GM23338 (cell line): ENCODE measurements around the gene ANO10. TPM values are rescaled to one million over a fixed set of nuclear protein-coding genes. Genes with fewer than 3 reads are reported as not detected.

Source experiments
- ATAC-seq: fragments of 200-7000 bp; cut with Tn5 transposase; 3 replicates; pipeline ENCODE4 v1.9.1; 2020
- DNase-seq: peaks from one replicate; pipeline ENCODE4 v3.0.0-alpha.2; 2015; ENCODE audit warnings: low spot score
- H2AFZ ChIP-seq: fragments of 200-600 bp; sonication (generic); 2 replicates; pipeline ENCODE4 v1.8.0; 2016; ENCODE audit warnings: antibody characterized with exemption, mild to moderate bottlenecking, moderate library complexity
- H3F3A ChIP-seq: fragments of 200-600 bp; sonication (generic); replicated peaks from 2 replicates; pipeline ENCODE4 v1.8.0; 2017; ENCODE audit warnings: antibody characterized with exemption, mixed run types, low read depth
- H3K27ac ChIP-seq: fragments of 200-600 bp; sonication (generic); 2 replicates; pipeline ENCODE4 v1.6.1; 2016; ENCODE audit warnings: low read depth
- H3K27me3 ChIP-seq: fragments of 200-600 bp; sonication (generic); 2 replicates; pipeline ENCODE4 v1.8.0; 2016; ENCODE audit warnings: mild to moderate bottlenecking, mixed run types, moderate library complexity; ENCODE audit not compliant: insufficient read depth
- H3K36me3 ChIP-seq: fragments of 200-600 bp; sonication (generic); 2 replicates; pipeline ENCODE4 v1.8.0; 2016; ENCODE audit warnings: mild to moderate bottlenecking; ENCODE audit not compliant: insufficient read depth
- H3K4me1 ChIP-seq: fragments of 200-600 bp; sonication (generic); 2 replicates; pipeline ENCODE4 v1.8.0; 2016; ENCODE audit warnings: mild to moderate bottlenecking, moderate library complexity; ENCODE audit not compliant: insufficient read depth
- H3K4me2 ChIP-seq: fragments of 200-600 bp; sonication (generic); 2 replicates; pipeline ENCODE4 v1.7.1; 2017; ENCODE audit warnings: mixed run types
- H3K4me3 ChIP-seq: fragments of 200-600 bp; sonication (generic); 2 replicates; pipeline ENCODE4 v1.6.1; 2016; ENCODE audit warnings: mixed run types
- H3K79me2 ChIP-seq: fragments of 200-600 bp; sonication (generic); replicated peaks from 2 replicates; pipeline ENCODE4 v1.8.0; 2017; ENCODE audit warnings: mild to moderate bottlenecking; ENCODE audit not compliant: insufficient read depth
- H3K9me2 ChIP-seq: fragments of 200-600 bp; sonication (generic); 2 replicates; pipeline ENCODE4 v1.8.0; 2017; ENCODE audit not compliant: insufficient read depth
- H4K20me1 ChIP-seq: fragments of 200-600 bp; sonication (generic); replicated peaks from 2 replicates; pipeline ENCODE4 v1.8.0; 2017; ENCODE audit warnings: mild to moderate bottlenecking; ENCODE audit not compliant: insufficient read depth
- H3K27ac Mint-ChIP-seq: 2 replicates; pipeline ENCODE4 v1.8.0; 2020; ENCODE audit warnings: inconsistent platforms, mild to moderate bottlenecking, moderate library complexity, mixed read lengths
- H3K27me3 Mint-ChIP-seq: 3 replicates; pipeline ENCODE4 v1.8.0; 2022; ENCODE audit warnings: low read depth, mild to moderate bottlenecking, moderate library complexity, mixed read lengths, inconsistent platforms; ENCODE audit not compliant: insufficient read depth, poor library complexity
- H3K36me3 Mint-ChIP-seq: 3 replicates; pipeline ENCODE4 v1.8.0; 2021; ENCODE audit warnings: low read depth, mild to moderate bottlenecking, inconsistent platforms, moderate library complexity, mixed read lengths
- H3K4me1 Mint-ChIP-seq: 3 replicates; pipeline ENCODE4 v1.8.0; 2020; ENCODE audit warnings: mild to moderate bottlenecking, inconsistent platforms, mixed read lengths
- H3K4me3 Mint-ChIP-seq: 3 replicates; pipeline ENCODE4 v1.8.0; 2021; ENCODE audit warnings: moderate library complexity, mild to moderate bottlenecking, inconsistent platforms, mixed read lengths
- H3K9me3 Mint-ChIP-seq: 3 replicates; pipeline ENCODE4 v1.8.0; 2020; ENCODE audit warnings: moderate library complexity, mild to moderate bottlenecking, inconsistent platforms, mixed read lengths
- CREB1 ChIP-seq: fragments of 250-450 bp; sonication (Bioruptor Pico); IDR thresholded peaks from 2 replicates; pipeline ENCODE4 v1.5.0; 2020; ENCODE audit warnings: low read depth, mild to moderate bottlenecking, moderate library complexity
- EZH2 ChIP-seq: fragments of 200-600 bp; sonication (generic); IDR thresholded peaks from one replicate; pipeline ENCODE4 v1.8.0; 2017; ENCODE audit warnings: antibody characterized with exemption, mild to moderate bottlenecking, low read depth; ENCODE audit not compliant: unreplicated experiment
- EZH2phosphoT487 ChIP-seq: fragments of 200-600 bp; sonication (generic); IDR thresholded peaks from one replicate; pipeline ENCODE4 v1.8.1; 2018; ENCODE audit warnings: antibody characterized with exemption; ENCODE audit not compliant: unreplicated experiment
- JUNB ChIP-seq: IDR thresholded peaks from one replicate; pipeline ENCODE4 v1.6.1; 2016; ENCODE audit warnings: antibody characterized with exemption; ENCODE audit not compliant: unreplicated experiment
- POLR2AphosphoS5 ChIP-seq: IDR thresholded peaks from 2 replicates; pipeline ENCODE4 v1.6.1; 2016; ENCODE audit warnings: antibody characterized with exemption, low read depth
- STAT1 ChIP-seq: IDR thresholded peaks from one replicate; pipeline ENCODE4 v1.6.1; 2016; ENCODE audit warnings: antibody characterized with exemption; ENCODE audit not compliant: unreplicated experiment
- ZNF114 ChIP-seq: fragments of 250-450 bp; sonication (Bioruptor Pico); IDR thresholded peaks from 2 replicates; pipeline ENCODE4 v1.5.0; 2020; ENCODE audit warnings: mild to moderate bottlenecking, moderate library complexity
- ZNF331 ChIP-seq: fragments of 250-450 bp; sonication (Bioruptor Pico); IDR thresholded peaks from 2 replicates; pipeline ENCODE4 v1.5.0; 2020; ENCODE audit warnings: low read depth, mild to moderate bottlenecking, moderate library complexity
- polyA plus RNA-seq: library from polyadenylated mRNA; unstranded; fragments of >200 nt; fragmentation: Nextera tagmentation; extraction: Ambion mirVana; gene quantifications from 2 replicates; pipeline ENCODE4 v1.2.1, GENCODE V29; 2016
- total RNA-seq: library from RNA; depleted of rRNA; stranded (reverse); fragments of >200 nt; shearing (Covaris generic); gene quantifications from 2 replicates; pipeline ENCODE4 v1.2.3, GENCODE V29; 2014
- TF ChIP-seq, protein P1 (sequence below): fragments of 250-450 bp; sonication (Bioruptor Pico); IDR thresholded peaks from 2 replicates; pipeline ENCODE4 v1.5.0; 2020; ENCODE audit warnings: mild to moderate bottlenecking, moderate library complexity
- TF ChIP-seq, protein P2 (sequence below), 2 experiments: fragments of 200-600 bp in 1 of 2; sonication (generic) in 1 of 2; conservative IDR thresholded peaks; 2 replicates each; pipeline versions ENCODE4 v1.5.1 to v1.6.1; 2016 to 2017; ENCODE audit warnings: antibody characterized with exemption in 2 of 2, low read depth in 2 of 2, mild to moderate bottlenecking in 2 of 2, moderate library complexity in 1 of 2
- TF ChIP-seq, protein P3 (sequence below): IDR thresholded peaks from 2 replicates; pipeline ENCODE4 v1.6.1; 2016; ENCODE audit warnings: antibody characterized with exemption

ANO10 gene
- total and polyA plus RNA-seq, 2 experiments from 2014 or later, result 29.2 to 48.1 TPM

DNA sequence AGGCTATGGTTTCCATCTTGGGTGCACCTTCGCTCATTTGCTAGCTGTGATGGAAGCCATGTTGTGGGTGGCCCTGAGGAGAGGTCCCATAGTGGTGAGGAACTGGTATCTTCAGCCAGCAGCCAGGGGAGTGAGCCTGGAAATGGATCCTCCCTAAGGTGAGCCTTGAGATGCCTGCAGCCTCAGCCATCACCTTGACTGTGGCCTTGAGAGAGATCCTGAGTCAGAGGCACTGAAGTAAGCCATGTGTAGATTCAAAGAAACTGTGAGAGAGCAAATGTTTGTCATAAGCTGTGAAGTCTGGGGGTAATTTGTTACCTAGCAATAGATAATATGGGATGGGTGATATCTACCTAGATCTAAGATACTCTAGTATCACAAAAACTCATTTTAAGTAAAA is 230.2 kb downstream of the ANO10 start (continued):
- TF ChIP-seq, protein P1, sequence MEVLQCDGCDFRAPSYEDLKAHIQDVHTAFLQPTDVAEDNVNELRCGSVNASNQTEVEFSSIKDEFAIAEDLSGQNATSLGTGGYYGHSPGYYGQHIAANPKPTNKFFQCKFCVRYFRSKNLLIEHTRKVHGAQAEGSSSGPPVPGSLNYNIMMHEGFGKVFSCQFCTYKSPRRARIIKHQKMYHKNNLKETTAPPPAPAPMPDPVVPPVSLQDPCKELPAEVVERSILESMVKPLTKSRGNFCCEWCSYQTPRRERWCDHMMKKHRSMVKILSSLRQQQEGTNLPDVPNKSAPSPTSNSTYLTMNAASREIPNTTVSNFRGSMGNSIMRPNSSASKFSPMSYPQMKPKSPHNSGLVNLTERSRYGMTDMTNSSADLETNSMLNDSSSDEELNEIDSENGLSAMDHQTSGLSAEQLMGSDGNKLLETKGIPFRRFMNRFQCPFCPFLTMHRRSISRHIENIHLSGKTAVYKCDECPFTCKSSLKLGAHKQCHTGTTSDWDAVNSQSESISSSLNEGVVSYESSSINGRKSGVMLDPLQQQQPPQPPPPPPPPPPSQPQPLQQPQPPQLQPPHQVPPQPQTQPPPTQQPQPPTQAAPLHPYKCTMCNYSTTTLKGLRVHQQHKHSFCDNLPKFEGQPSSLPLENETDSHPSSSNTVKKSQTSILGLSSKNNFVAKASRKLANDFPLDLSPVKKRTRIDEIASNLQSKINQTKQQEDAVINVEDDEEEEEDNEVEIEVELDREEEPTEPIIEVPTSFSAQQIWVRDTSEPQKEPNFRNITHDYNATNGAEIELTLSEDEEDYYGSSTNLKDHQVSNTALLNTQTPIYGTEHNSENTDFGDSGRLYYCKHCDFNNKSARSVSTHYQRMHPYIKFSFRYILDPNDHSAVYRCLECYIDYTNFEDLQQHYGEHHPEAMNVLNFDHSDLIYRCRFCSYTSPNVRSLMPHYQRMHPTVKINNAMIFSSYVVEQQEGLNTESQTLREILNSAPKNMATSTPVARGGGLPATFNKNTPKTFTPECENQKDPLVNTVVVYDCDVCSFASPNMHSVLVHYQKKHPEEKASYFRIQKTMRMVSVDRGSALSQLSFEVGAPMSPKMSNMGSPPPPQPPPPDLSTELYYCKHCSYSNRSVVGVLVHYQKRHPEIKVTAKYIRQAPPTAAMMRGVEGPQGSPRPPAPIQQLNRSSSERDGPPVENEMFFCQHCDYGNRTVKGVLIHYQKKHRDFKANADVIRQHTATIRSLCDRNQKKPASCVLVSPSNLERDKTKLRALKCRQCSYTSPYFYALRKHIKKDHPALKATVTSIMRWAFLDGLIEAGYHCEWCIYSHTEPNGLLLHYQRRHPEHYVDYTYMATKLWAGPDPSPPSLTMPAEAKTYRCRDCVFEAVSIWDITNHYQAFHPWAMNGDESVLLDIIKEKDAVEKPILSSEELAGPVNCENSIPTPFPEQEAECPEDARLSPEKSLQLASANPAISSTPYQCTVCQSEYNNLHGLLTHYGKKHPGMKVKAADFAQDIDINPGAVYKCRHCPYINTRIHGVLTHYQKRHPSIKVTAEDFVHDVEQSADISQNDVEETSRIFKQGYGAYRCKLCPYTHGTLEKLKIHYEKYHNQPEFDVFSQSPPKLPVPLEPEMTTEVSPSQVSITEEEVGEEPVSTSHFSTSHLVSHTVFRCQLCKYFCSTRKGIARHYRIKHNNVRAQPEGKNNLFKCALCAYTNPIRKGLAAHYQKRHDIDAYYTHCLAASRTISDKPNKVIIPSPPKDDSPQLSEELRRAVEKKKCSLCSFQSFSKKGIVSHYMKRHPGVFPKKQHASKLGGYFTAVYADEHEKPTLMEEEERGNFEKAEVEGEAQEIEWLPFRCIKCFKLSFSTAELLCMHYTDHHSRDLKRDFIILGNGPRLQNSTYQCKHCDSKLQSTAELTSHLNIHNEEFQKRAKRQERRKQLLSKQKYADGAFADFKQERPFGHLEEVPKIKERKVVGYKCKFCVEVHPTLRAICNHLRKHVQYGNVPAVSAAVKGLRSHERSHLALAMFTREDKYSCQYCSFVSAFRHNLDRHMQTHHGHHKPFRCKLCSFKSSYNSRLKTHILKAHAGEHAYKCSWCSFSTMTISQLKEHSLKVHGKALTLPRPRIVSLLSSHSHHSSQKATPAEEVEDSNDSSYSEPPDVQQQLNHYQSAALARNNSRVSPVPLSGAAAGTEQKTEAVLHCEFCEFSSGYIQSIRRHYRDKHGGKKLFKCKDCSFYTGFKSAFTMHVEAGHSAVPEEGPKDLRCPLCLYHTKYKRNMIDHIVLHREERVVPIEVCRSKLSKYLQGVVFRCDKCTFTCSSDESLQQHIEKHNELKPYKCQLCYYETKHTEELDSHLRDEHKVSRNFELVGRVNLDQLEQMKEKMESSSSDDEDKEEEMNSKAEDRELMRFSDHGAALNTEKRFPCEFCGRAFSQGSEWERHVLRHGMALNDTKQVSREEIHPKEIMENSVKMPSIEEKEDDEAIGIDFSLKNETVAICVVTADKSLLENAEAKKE (CRISPR knock-in tag), result no peak
- TF ChIP-seq, protein P2, sequence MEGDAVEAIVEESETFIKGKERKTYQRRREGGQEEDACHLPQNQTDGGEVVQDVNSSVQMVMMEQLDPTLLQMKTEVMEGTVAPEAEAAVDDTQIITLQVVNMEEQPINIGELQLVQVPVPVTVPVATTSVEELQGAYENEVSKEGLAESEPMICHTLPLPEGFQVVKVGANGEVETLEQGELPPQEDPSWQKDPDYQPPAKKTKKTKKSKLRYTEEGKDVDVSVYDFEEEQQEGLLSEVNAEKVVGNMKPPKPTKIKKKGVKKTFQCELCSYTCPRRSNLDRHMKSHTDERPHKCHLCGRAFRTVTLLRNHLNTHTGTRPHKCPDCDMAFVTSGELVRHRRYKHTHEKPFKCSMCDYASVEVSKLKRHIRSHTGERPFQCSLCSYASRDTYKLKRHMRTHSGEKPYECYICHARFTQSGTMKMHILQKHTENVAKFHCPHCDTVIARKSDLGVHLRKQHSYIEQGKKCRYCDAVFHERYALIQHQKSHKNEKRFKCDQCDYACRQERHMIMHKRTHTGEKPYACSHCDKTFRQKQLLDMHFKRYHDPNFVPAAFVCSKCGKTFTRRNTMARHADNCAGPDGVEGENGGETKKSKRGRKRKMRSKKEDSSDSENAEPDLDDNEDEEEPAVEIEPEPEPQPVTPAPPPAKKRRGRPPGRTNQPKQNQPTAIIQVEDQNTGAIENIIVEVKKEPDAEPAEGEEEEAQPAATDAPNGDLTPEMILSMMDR (conservative IDR thresholded peaks at IDR 0.05; ENCODE audit: low read depth in 2 of 2), result no peak
- TF ChIP-seq STAT1, result no peak
- TF ChIP-seq, protein P3, sequence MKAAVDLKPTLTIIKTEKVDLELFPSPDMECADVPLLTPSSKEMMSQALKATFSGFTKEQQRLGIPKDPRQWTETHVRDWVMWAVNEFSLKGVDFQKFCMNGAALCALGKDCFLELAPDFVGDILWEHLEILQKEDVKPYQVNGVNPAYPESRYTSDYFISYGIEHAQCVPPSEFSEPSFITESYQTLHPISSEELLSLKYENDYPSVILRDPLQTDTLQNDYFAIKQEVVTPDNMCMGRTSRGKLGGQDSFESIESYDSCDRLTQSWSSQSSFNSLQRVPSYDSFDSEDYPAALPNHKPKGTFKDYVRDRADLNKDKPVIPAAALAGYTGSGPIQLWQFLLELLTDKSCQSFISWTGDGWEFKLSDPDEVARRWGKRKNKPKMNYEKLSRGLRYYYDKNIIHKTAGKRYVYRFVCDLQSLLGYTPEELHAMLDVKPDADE, result no peak
- TF ChIP-seq ZNF114 (CRISPR knock-in tag), result no peak

DNA sequence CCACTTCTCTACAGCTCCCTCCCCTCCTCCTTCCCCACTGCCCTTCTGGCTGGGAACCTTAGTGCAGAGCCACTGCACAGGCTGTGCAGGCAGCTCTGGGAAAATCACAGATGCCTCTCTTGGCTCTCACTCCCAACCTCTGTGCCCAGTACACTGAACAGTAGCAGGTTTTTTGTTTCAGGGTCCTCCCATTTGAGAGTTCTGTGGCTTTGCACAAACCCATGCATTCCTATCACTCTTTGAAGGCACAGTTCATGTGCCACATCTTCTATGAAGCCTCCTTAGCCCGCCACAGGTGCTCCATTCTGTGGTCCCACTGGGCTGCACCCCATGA is 231.6 kb downstream of the ANO10 start:
- no peak overlapping the region for H3K4me2 ChIP-seq
- H3K27ac Mint-ChIP-seq, result no peak overlapping the region
- H3K27ac ChIP-seq, result no peak overlapping the region
- peaks cover 1% of the 10 kb centered on the region; the same call in 1 of the 3 replicates for H3K9me3 Mint-ChIP-seq
- peaks cover 3% of the 10 kb centered on the region for H3K36me3 Mint-ChIP-seq
- no peak overlapping the region for H2AFZ ChIP-seq
- no peaks in the 10 kb centered on the region for H3K36me3 ChIP-seq
- DNase-seq (no peak), ATAC-seq (no peak)
- no peak overlapping the region for H3K4me3 ChIP-seq
- peaks cover 17% of the 10 kb centered on the region for H3K9me2 ChIP-seq
- H3F3A ChIP-seq, result no peaks in the 10 kb centered on the region
- H3K27me3 ChIP-seq, result no peaks in the 10 kb centered on the region
- H3K4me1 Mint-ChIP-seq, result peaks cover 19% of the 10 kb centered on the region
- H3K79me2 ChIP-seq, result 0 out of 2 replicates have a peak, but pooled peaks cover 2% of the 10 kb centered on the region
- H3K27me3 Mint-ChIP-seq, result peaks cover 15% of the 10 kb centered on the region
- peaks cover 5% of the 10 kb centered on the region; the same call in 1 of the 2 replicates for H3K4me1 ChIP-seq
- H3K4me3 Mint-ChIP-seq, result no peak overlapping the region
- H4K20me1 ChIP-seq, result no peaks in the 10 kb centered on the region; the same call in 1 of the 2 replicates
- TF ChIP-seq CREB1 (CRISPR knock-in tag), result no peak
- TF ChIP-seq, protein P3, result no peak
- TF ChIP-seq STAT1, result no peak
- TF ChIP-seq, protein P2 (conservative IDR thresholded peaks at IDR 0.05; ENCODE audit: low read depth in 2 of 2), result no peak
- no peak for TF ChIP-seq EZH2phosphoT487
- TF ChIP-seq ZNF114 (CRISPR knock-in tag), result no peak
- no peak for TF ChIP-seq JUNB
- TF ChIP-seq EZH2, result no peak
- TF ChIP-seq POLR2AphosphoS5, result no peak
- no peak for TF ChIP-seq ZNF331 (CRISPR knock-in tag)
